K562 (cell line): ENCODE results near the gene CD46. TPM values are rescaled to one million over a fixed set of nuclear protein-coding genes. Genes with fewer than 3 reads are reported as not detected.
A peak's percentile ranks its signal among the peaks of the same experiment; 100 is the strongest.

ENCODE experiments used
- ASH1L ChIP-seq: fragments of 450-650 bp; IDR thresholded peaks from 2 replicates; pipeline ENCODE4 v1.6.1; 2018; ENCODE audit warnings: borderline replicate concordance, mild to moderate bottlenecking, low read depth; ENCODE audit not compliant: partially characterized antibody
- CREB1 ChIP-seq, 2 experiments: sonication (generic) in 1 of 2; formaldehyde crosslinking in 1 of 2; IDR thresholded peaks; 2 replicates each; pipeline versions ENCODE4 v1.6.1 to v1.8.0; 2012 to 2022; ENCODE audit warnings: inconsistent platforms in 1 of 2, mild to moderate bottlenecking in 1 of 2, missing genetic modification reagents in 1 of 2, moderate library complexity in 1 of 2
- CUX1 ChIP-seq: fragments of 200-800 bp; sonication (Bioruptor generic); IDR thresholded peaks from 2 replicates; pipeline ENCODE4 v1.6.1; 2016; ENCODE audit warnings: missing genetic modification characterization, missing compliant biosample characterization
- ELF1 ChIP-seq: fragments of 200-800 bp; sonication (Bioruptor generic); IDR thresholded peaks from 2 replicates; pipeline ENCODE4 v1.6.1; 2016; ENCODE audit warnings: missing genetic modification characterization, missing compliant biosample characterization
- KDM1A ChIP-seq, 2 experiments: fragments of 450-650 bp; IDR thresholded peaks; 2 replicates each; pipeline ENCODE4 v1.6.1; 2016; ENCODE audit warnings: mild to moderate bottlenecking in 2 of 2
- KDM4B ChIP-seq, 2 experiments: fragments of 450-650 bp in 1 of 2; sonication (generic) in 1 of 2; IDR thresholded peaks; 2 replicates each; pipeline ENCODE4 v1.6.1; 2016 to 2017; ENCODE audit warnings: borderline replicate concordance in 2 of 2, antibody characterized with exemption in 1 of 2, low read depth in 1 of 2, mild to moderate bottlenecking in 1 of 2
- KLF16 ChIP-seq: IDR thresholded peaks from 2 replicates; pipeline ENCODE4 v1.6.1; 2016; ENCODE audit warnings: antibody characterized with exemption
- MAFK ChIP-seq: IDR thresholded peaks from 2 replicates; pipeline ENCODE4 v1.6.1; 2011; ENCODE audit warnings: low read length, improper control_type of control experiment
- MEF2A ChIP-seq: IDR thresholded peaks from 2 replicates; pipeline ENCODE4 v1.6.1; 2011; ENCODE audit warnings: low read depth, mild to moderate bottlenecking, low read length, moderate library complexity; ENCODE audit not compliant: control insufficient read depth
- PKNOX1 ChIP-seq: fragments of 450-650 bp; IDR thresholded peaks from 2 replicates; pipeline ENCODE4 v1.6.1; 2016
- SFPQ ChIP-seq: fragments of 200-400 bp; formaldehyde crosslinking; IDR thresholded peaks from 2 replicates; pipeline ENCODE4 v1.6.1; 2017; ENCODE audit warnings: mild to moderate bottlenecking, low read depth, low read length, moderate library complexity
- TAF7 ChIP-seq: fragments of 450-650 bp; IDR thresholded peaks from 2 replicates; pipeline ENCODE4 v1.6.1; 2016; ENCODE audit warnings: missing genetic modification characterization, missing compliant biosample characterization
- TAF9B ChIP-seq: fragments of 450-650 bp; IDR thresholded peaks from 2 replicates; pipeline ENCODE4 v1.6.1; 2018; ENCODE audit warnings: mild to moderate bottlenecking; ENCODE audit not compliant: partially characterized antibody
- TCF3 ChIP-seq: sonication (generic); formaldehyde crosslinking; IDR thresholded peaks from 2 replicates; pipeline ENCODE4 v1.4.0; 2020; ENCODE audit warnings: mild to moderate bottlenecking, missing genetic modification reagents
- TEAD2 ChIP-seq: fragments of 450-650 bp; IDR thresholded peaks from 2 replicates; pipeline ENCODE4 v1.6.1; 2016; ENCODE audit warnings: missing genetic modification characterization, control low read depth, missing compliant biosample characterization
- ZBTB43 ChIP-seq: sonication (generic); formaldehyde crosslinking; IDR thresholded peaks from 2 replicates; pipeline ENCODE4 v1.8.0; 2023; ENCODE audit warnings: mild to moderate bottlenecking, missing genetic modification reagents
- ZNF696 ChIP-seq: fragments of 250-450 bp; sonication (Bioruptor Pico); conservative IDR thresholded peaks from 2 replicates; pipeline ENCODE4 v1.4.0; 2020; ENCODE audit warnings: mild to moderate bottlenecking, moderate library complexity
- ZNF778 ChIP-seq: fragments of 450-650 bp; formaldehyde crosslinking; IDR thresholded peaks from 2 replicates; pipeline ENCODE4 v1.4.0; 2020; ENCODE audit warnings: mild to moderate bottlenecking, moderate library complexity
- polyA plus RNA-seq, 8 experiments: library from polyadenylated mRNA; depleted of rRNA in 4 of 8; stranded (reverse) in 5 of 8; unstranded in 3 of 8; fragments of >200 nt; fragmentation: Nextera tagmentation in 2 of 8; fragmentation: Illumina TruSeq in 1 of 8; extraction: Ambion mirVana in 2 of 8; extraction: Trizol in 1 of 8; gene quantifications; 2 replicates each; pipeline versions ENCODE4 v1.2.1 to v1.2.3, GENCODE V29; 2011 to 2014; ENCODE audit warnings: inconsistent platforms in 1 of 8, missing spikeins in 1 of 8
- total RNA-seq, 7 experiments: library from RNA; depleted of rRNA in 6 of 7; stranded (reverse); fragments of >200 nt in 6 of 7; fragmentation: Illumina TruSeq in 2 of 7; extraction: Trizol in 2 of 7; gene quantifications; 2 replicates each; pipeline versions ENCODE4 v1.2.1 to v1.2.3, GENCODE V29; 2011 to 2021; ENCODE audit warnings: low replicate concordance in 1 of 7

Gene CD46
- total and polyA plus RNA-seq, 9 of the 15 experiments (the other 6 are each of a cell fraction or from before 2014, with no cell fraction given): 87.9 to 374 (median 156) TPM

- TF ChIP-seq PKNOX1 (no peak), KDM4B (IDR thresholded peaks at IDR 0.05; ENCODE audit: borderline replicate concordance in 2 of 2, low read depth in 1 of 2) (no peak), ZNF696 (no peak), KDM1A (IDR thresholded peaks at IDR 0.05) (no peak), SFPQ (no peak), TAF9B (no peak), ASH1L (peak; percentile 38), TAF7 (tag) (no peak), CUX1 (CRISPR knock-in tag) (no peak), ZNF778 (no peak), KLF16 (peak; percentile 47), TCF3 (CRISPR knock-in tag) (no peak), MAFK (no peak), CREB1 (IDR thresholded peaks at IDR 0.05) (no peak; the same call in 1 of the 2 replicates), CREB1 (CRISPR knock-in tag; IDR thresholded peaks at IDR 0.05) (peak; percentile 70; the same call in 1 of the 2 replicates), TEAD2 (tag) (no peak), MEF2A (no peak), ZBTB43 (CRISPR knock-in tag) (peak; percentile 73; the same call in 1 of the 2 replicates), ELF1 (0 out of 2 replicates have a peak, but pooled peaks have one; percentile 54)
These were observed 76.8 kb downstream of the CD46 start (continued) for GRCh38 chr1:207828485-207829158.
